GM23248 (cell line): Measurements from ENCODE around the gene PGD.

Experiments used
- EZH2 ChIP-seq: fragments of 200-600 bp; sonication (generic); IDR thresholded peaks from 2 replicates; pipeline ENCODE4 v1.6.1; 2018; ENCODE audit warnings: antibody characterized with exemption, mild to moderate bottlenecking; ENCODE audit not compliant: insufficient read depth, poor library complexity, severe bottlenecking
- EZH2phosphoT487 ChIP-seq: fragments of 200-600 bp; sonication (generic); IDR thresholded peaks from 2 replicates; pipeline ENCODE4 v1.6.1; 2018; ENCODE audit warnings: antibody characterized with exemption, moderate library complexity, mild to moderate bottlenecking, low read depth; ENCODE audit not compliant: insufficient read depth

GRCh38 chr1:10437052-10437451, 38.2 kb downstream of the PGD start:
- no peak for TF ChIP-seq EZH2phosphoT487
- no peak for TF ChIP-seq EZH2
